Mesendoderm (in vitro differentiated cells): ENCODE measurements around the gene CCDC201. TPM values are rescaled to one million over a fixed set of nuclear protein-coding genes. Genes with fewer than 3 reads are reported as not detected.
"Not testable (repeated sequence)": the region's sequence is repeated elsewhere in the genome, so short reads cannot be mapped to it uniquely, and the experiment has no call there.

Experiments used
- DNase-seq: peaks from one replicate; pipeline ENCODE4 v3.0.0; 2013
- H2AK5ac ChIP-seq: 2 replicates; pipeline ENCODE4 v1.6.1; 2013; ENCODE audit warnings: low read length, inconsistent platforms
- H2BK120ac ChIP-seq: 2 replicates; pipeline ENCODE4 v1.6.1; 2013; ENCODE audit warnings: low read depth, mild to moderate bottlenecking, low read length, moderate library complexity, mixed read lengths
- H2BK15ac ChIP-seq: replicated peaks from 2 replicates; pipeline ENCODE4 v1.6.1; 2013; ENCODE audit warnings: low read depth, mild to moderate bottlenecking, moderate library complexity
- H2BK5ac ChIP-seq: 2 replicates; pipeline ENCODE4 v1.6.1; 2013; ENCODE audit warnings: low read length, inconsistent platforms
- H3K18ac ChIP-seq: 2 replicates; pipeline ENCODE4 v1.6.1; 2013; ENCODE audit warnings: mild to moderate bottlenecking, low read length, mixed read lengths
- H3K23ac ChIP-seq: one replicate; pipeline ENCODE4 v1.6.1; 2013; ENCODE audit warnings: low read length
- H3K27ac ChIP-seq: 2 replicates; pipeline ENCODE4 v1.5.1; 2013; ENCODE audit warnings: low read depth, mild to moderate bottlenecking, inconsistent platforms, low read length, moderate library complexity
- H3K27me3 ChIP-seq: 2 replicates; pipeline ENCODE4 v1.6.1; 2013; ENCODE audit warnings: low read length, control low read depth, mild to moderate bottlenecking, inconsistent platforms; ENCODE audit not compliant: insufficient read depth, poor library complexity
- H3K36me3 ChIP-seq: 2 replicates; pipeline ENCODE4 v1.6.1; 2013; ENCODE audit warnings: low read length, inconsistent platforms; ENCODE audit not compliant: control insufficient read depth, insufficient read depth
- H3K4ac ChIP-seq: one replicate; pipeline ENCODE4 v1.6.1; 2013; ENCODE audit warnings: low read depth, mild to moderate bottlenecking, low read length, moderate library complexity
- H3K4me1 ChIP-seq: 2 replicates; pipeline ENCODE4 v1.6.1; 2013; ENCODE audit warnings: low read depth, low read length, inconsistent platforms; ENCODE audit not compliant: control insufficient read depth
- H3K4me2 ChIP-seq: 2 replicates; pipeline ENCODE4 v1.6.1; 2013; ENCODE audit warnings: low read length
- H3K4me3 ChIP-seq: 2 replicates; pipeline ENCODE4 v1.5.1; 2013; ENCODE audit warnings: mild to moderate bottlenecking, low read length
- H3K56ac ChIP-seq: one replicate; pipeline ENCODE4 v1.6.1; 2013; ENCODE audit warnings: low read length
- H3K79me1 ChIP-seq: 2 replicates; pipeline ENCODE4 v1.6.1; 2013; ENCODE audit warnings: low read length, inconsistent platforms
- H3K79me2 ChIP-seq: 2 replicates; pipeline ENCODE4 v1.6.1; 2013; ENCODE audit warnings: mild to moderate bottlenecking, low read length; ENCODE audit not compliant: control insufficient read depth, insufficient read depth
- H3K9ac ChIP-seq: 2 replicates; pipeline ENCODE4 v1.6.1; 2013; ENCODE audit warnings: low read length, inconsistent platforms
- H4K5ac ChIP-seq: one replicate; pipeline ENCODE4 v1.6.1; 2013; ENCODE audit warnings: low read length
- H4K8ac ChIP-seq: one replicate; pipeline ENCODE4 v1.6.1; 2013; ENCODE audit warnings: low read depth, mild to moderate bottlenecking, control low read depth, low read length, moderate library complexity
- WGBS: extraction: QIAGEN DNeasy Blood & Tissue Kit; methylation state at CpG from one replicate; pipeline ENCODE4 v1.1.7; 2013; ENCODE audit warnings: low lambda C conversion rate, missing lambda C conversion rate; ENCODE audit not compliant: insufficient coverage; ENCODE audit errors: extremely low coverage; 5-methylcytosine and 5-hydroxymethylcytosine counted together
- small RNA-seq: library from polyadenylated mRNA; stranded (forward); fragments of <200 nt; extraction: miRNeasy Mini kit (QIAGEN cat#:217004); gene quantifications from one replicate; pipeline ENCODE3, GENCODE V24; 2013; ENCODE audit not compliant: insufficient read depth

The CCDC201 gene

GRCh38 chr7:45810451-45811005 is 62.4 kb downstream of the CCDC201 start:
- not testable (repeated sequence) for H4K5ac ChIP-seq, H2BK15ac ChIP-seq, H3K4me1 ChIP-seq, H2BK5ac ChIP-seq, H3K18ac ChIP-seq, H3K4me2 ChIP-seq, H4K8ac ChIP-seq, DNase-seq, H3K23ac ChIP-seq, H3K4ac ChIP-seq, H3K36me3 ChIP-seq, H3K79me2 ChIP-seq, H3K27me3 ChIP-seq, H3K27ac ChIP-seq, H3K4me3 ChIP-seq, H2BK120ac ChIP-seq, H3K79me1 ChIP-seq, H2AK5ac ChIP-seq, H3K9ac ChIP-seq, H3K56ac ChIP-seq
- WGBS, result no CpG with 5 or more reads among the region's 28 CpGs

Small RNAs within 50 kb of the gene (small RNA-seq; reads per million reads assigned to genes)
- gene RNU6-326P, result not detected
